Endothelial cell (in vitro differentiated cells): ENCODE measurements around the gene POLD2. TPM values are rescaled to one million over a fixed set of nuclear protein-coding genes. Genes with fewer than 3 reads are reported as not detected.
A peak's percentile ranks its signal among the peaks of the same experiment; 100 is the strongest.

ENCODE experiments used
- DNase-seq: peaks from one replicate; pipeline ENCODE4 v3.0.0; 2021; ENCODE audit warnings: low spot score
- H3K27ac Mint-ChIP-seq: one replicate; pipeline ENCODE4 v1.8.0; 2021; ENCODE audit warnings: mixed read lengths, inconsistent platforms; ENCODE audit not compliant: unreplicated experiment
- H3K27me3 Mint-ChIP-seq: one replicate; pipeline ENCODE4 v1.8.0; 2021; ENCODE audit warnings: mild to moderate bottlenecking, moderate library complexity, mixed read lengths, inconsistent platforms; ENCODE audit not compliant: unreplicated experiment
- H3K36me3 Mint-ChIP-seq: one replicate; pipeline ENCODE4 v1.8.0; 2021; ENCODE audit warnings: mild to moderate bottlenecking, low read depth, mixed read lengths, inconsistent platforms; ENCODE audit not compliant: unreplicated experiment
- H3K4me1 Mint-ChIP-seq: one replicate; pipeline ENCODE4 v1.8.0; 2021; ENCODE audit warnings: mild to moderate bottlenecking, mixed read lengths, inconsistent platforms; ENCODE audit not compliant: unreplicated experiment
- H3K4me3 Mint-ChIP-seq: one replicate; pipeline ENCODE4 v1.8.0; 2021; ENCODE audit warnings: mild to moderate bottlenecking, mixed read lengths, inconsistent platforms; ENCODE audit not compliant: unreplicated experiment
- H3K9me3 Mint-ChIP-seq: one replicate; pipeline ENCODE4 v1.8.0; 2021; ENCODE audit warnings: mixed read lengths, inconsistent platforms; ENCODE audit not compliant: unreplicated experiment
- total RNA-seq: library from RNA; stranded (reverse); fragmentation: NEBNext Ultra II Directional; extraction: Animal tissue kit (Norgen Biotek cat#: 25700); gene quantifications from one replicate; pipeline ENCODE4 v1.2.1, GENCODE V29; 2021; ENCODE audit not compliant: unreplicated experiment
- TF ChIP-seq, protein P1 (sequence below): fragments of 200-600 bp; sonication (generic); IDR thresholded peaks from one replicate; pipeline ENCODE4 v1.5.0; 2021; ENCODE audit warnings: antibody characterized with exemption; ENCODE audit not compliant: unreplicated experiment

The POLD2 gene
- total RNA-seq, 1 donor from 2014 or later, result 39.9 TPM

GRCh38 chr7:44163591-44163990, 40.2 kb upstream of the POLD2 start:
- no peaks in the 10 kb centered on the region for H3K36me3 Mint-ChIP-seq
- no peak for DNase-seq
- H3K4me3 Mint-ChIP-seq, result no peak overlapping the region
- no peaks in the 10 kb centered on the region for H3K9me3 Mint-ChIP-seq
- H3K27ac Mint-ChIP-seq, result no peak overlapping the region
- TF ChIP-seq, protein P1, sequence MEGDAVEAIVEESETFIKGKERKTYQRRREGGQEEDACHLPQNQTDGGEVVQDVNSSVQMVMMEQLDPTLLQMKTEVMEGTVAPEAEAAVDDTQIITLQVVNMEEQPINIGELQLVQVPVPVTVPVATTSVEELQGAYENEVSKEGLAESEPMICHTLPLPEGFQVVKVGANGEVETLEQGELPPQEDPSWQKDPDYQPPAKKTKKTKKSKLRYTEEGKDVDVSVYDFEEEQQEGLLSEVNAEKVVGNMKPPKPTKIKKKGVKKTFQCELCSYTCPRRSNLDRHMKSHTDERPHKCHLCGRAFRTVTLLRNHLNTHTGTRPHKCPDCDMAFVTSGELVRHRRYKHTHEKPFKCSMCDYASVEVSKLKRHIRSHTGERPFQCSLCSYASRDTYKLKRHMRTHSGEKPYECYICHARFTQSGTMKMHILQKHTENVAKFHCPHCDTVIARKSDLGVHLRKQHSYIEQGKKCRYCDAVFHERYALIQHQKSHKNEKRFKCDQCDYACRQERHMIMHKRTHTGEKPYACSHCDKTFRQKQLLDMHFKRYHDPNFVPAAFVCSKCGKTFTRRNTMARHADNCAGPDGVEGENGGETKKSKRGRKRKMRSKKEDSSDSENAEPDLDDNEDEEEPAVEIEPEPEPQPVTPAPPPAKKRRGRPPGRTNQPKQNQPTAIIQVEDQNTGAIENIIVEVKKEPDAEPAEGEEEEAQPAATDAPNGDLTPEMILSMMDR, result no peak
- no peaks in the 10 kb centered on the region for H3K4me1 Mint-ChIP-seq
- peaks cover 7% of the 10 kb centered on the region for H3K27me3 Mint-ChIP-seq

GRCh38 chr7:44162785-44163395, 39.5 kb upstream of the POLD2 start:
- Mint-ChIP-seq H3K27ac (peak overlapping the region; percentile 64), H3K9me3 (no peaks in the 10 kb centered on the region), H3K36me3 (no peaks in the 10 kb centered on the region), H3K27me3 (peaks cover 7% of the 10 kb centered on the region), H3K4me3 (no peak overlapping the region), H3K4me1 (no peaks in the 10 kb centered on the region)
- TF ChIP-seq, protein P1, result no peak
- no peak for DNase-seq

- Mint-ChIP-seq H3K27ac (no peak overlapping the region), H3K4me1 (no peaks in the 10 kb centered on the region), H3K9me3 (no peaks in the 10 kb centered on the region), H3K27me3 (peaks cover 9% of the 10 kb centered on the region), H3K4me3 (no peak overlapping the region), H3K36me3 (no peaks in the 10 kb centered on the region)
- DNase-seq, result no peak
- TF ChIP-seq, protein P1, result no peak
These were observed 38.8 kb upstream of the POLD2 start for GRCh38 chr7:44162179-44162578.

- TF ChIP-seq, protein P1, result no peak
- no peak overlapping the region for H3K4me3 Mint-ChIP-seq
These were observed 38.0 kb upstream of the POLD2 start for GRCh38 chr7:44161371-44161770.

DNA sequence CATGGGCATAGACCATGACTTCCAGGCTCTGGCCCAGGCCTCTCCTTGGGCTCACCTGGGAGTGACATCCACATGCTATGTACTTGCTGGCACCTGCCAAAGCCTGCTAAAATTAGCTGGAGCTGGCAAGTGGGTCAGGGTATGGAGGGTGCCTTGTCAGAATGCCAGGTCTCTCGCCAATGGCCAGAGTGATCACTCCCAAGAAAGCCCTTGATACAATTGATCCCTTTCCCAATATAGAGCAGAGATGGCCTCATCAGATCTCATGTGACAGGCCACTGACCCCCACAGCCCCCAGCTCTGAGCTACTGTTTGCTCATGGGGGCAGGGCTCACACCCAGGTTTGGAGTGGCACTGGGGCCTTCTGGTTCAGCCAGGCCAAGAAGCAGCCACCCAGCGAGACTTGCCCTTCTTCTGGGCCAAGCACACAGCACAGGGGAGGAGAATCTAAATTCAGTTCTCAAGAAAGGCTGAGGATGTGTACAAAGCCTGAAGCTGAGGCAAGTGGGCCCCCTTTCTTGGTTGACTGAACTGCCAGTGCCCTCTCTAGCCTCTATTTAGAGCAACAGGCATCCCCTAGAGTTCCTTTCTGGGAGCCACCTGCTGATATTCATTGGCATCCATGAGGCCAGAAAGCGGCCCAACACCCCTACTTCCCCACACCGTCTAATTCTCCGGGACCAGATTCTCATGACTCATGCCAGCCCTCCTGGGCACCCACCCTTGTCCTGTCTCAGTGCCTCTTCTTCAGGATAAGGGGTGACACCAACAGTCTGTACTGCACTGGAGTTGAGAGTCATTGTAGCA, 36.7 kb upstream of the POLD2 start:
- TF ChIP-seq, protein P1, result no peak
- no peak for DNase-seq
- Mint-ChIP-seq H3K9me3 (no peaks in the 10 kb centered on the region), H3K27me3 (peaks cover 11% of the 10 kb centered on the region), H3K4me3 (no peak overlapping the region), H3K4me1 (no peaks in the 10 kb centered on the region), H3K36me3 (no peaks in the 10 kb centered on the region), H3K27ac (no peak overlapping the region)

More at GRCh38 chr7:44161371-44161770, 38.0 kb upstream of the POLD2 start:
- no peak for DNase-seq
- Mint-ChIP-seq H3K36me3 (no peaks in the 10 kb centered on the region), H3K27me3 (peaks cover 9% of the 10 kb centered on the region), H3K27ac (no peak overlapping the region), H3K9me3 (no peaks in the 10 kb centered on the region), H3K4me1 (no peaks in the 10 kb centered on the region)
